WTC11 (cell line): Measurements from ENCODE around the gene LFNG. TPM values are rescaled to one million over a fixed set of nuclear protein-coding genes. Genes with fewer than 3 reads are reported as not detected.

Experiments
- ATAC-seq: fragments of 200-7000 bp; cut with Tn5 transposase; 2 replicates; pipeline ENCODE4 v1.10.0; 2021; ENCODE audit warnings: mild to moderate bottlenecking, moderate library complexity
- CTCF ChIA-PET: fragments of 300-600 bp; sonication (Branson Sonifier 250); formaldehyde crosslinking; loops from one replicate; lab custom pipeline; 2021; ENCODE audit warnings: antibody characterized with exemption; lab: Charles Lee
- POLR2A ChIA-PET: fragments of 350-600 bp; sonication (Branson Sonifier 250); formaldehyde crosslinking; loops from one replicate; lab custom pipeline; 2021; ENCODE audit warnings: antibody characterized with exemption; lab: Charles Lee
- DNase-seq: peaks from one replicate; pipeline ENCODE4 v3.0.0; 2021; ENCODE audit warnings: low spot score
- H3K27ac Mint-ChIP-seq: 2 replicates; pipeline ENCODE4 v1.8.0; 2021; ENCODE audit warnings: mixed read lengths
- H3K27me3 Mint-ChIP-seq: 2 replicates; pipeline ENCODE4 v1.8.0; 2021; ENCODE audit warnings: low read depth, mild to moderate bottlenecking, moderate library complexity, mixed read lengths
- H3K36me3 Mint-ChIP-seq: 2 replicates; pipeline ENCODE4 v1.8.0; 2021; ENCODE audit warnings: mixed read lengths
- H3K4me1 Mint-ChIP-seq: 2 replicates; pipeline ENCODE4 v1.8.0; 2022; ENCODE audit warnings: mixed read lengths
- H3K4me3 Mint-ChIP-seq: 2 replicates; pipeline ENCODE4 v1.8.0; 2021; ENCODE audit warnings: mild to moderate bottlenecking, moderate library complexity, mixed read lengths
- H3K9me3 Mint-ChIP-seq: 2 replicates; pipeline ENCODE4 v1.8.0; 2021; ENCODE audit warnings: mixed read lengths
- CDX4 ChIP-seq: fragments of 250-450 bp; sonication (Bioruptor Pico); IDR thresholded peaks from 2 replicates; pipeline ENCODE4 v1.9.0; 2021; ENCODE audit warnings: moderate library complexity, mild to moderate bottlenecking, inconsistent platforms, borderline replicate concordance
- E2F4 ChIP-seq: sonication (generic); formaldehyde crosslinking; IDR thresholded peaks from 2 replicates; pipeline ENCODE4 v1.8.1; 2022; ENCODE audit warnings: low read depth, mild to moderate bottlenecking, moderate library complexity, missing genetic modification reagents, borderline replicate concordance
- FOXJ3 ChIP-seq: sonication (generic); formaldehyde crosslinking; IDR thresholded peaks from 2 replicates; pipeline ENCODE4 v1.9.0; 2021; ENCODE audit warnings: missing genetic modification reagents, mild to moderate bottlenecking, borderline replicate concordance
- FOXK1 ChIP-seq: sonication (generic); formaldehyde crosslinking; IDR thresholded peaks from 2 replicates; pipeline ENCODE4 v1.8.0; 2022; ENCODE audit warnings: mild to moderate bottlenecking, moderate library complexity, missing genetic modification reagents
- GABPB1 ChIP-seq: sonication (generic); formaldehyde crosslinking; IDR thresholded peaks from 2 replicates; pipeline ENCODE4 v1.8.1; 2023; ENCODE audit warnings: mild to moderate bottlenecking, missing genetic modification reagents
- GRHL2 ChIP-seq: fragments of 250-450 bp; sonication (Bioruptor Pico); IDR thresholded peaks from 2 replicates; pipeline ENCODE4 v1.8.0; 2022; ENCODE audit warnings: mild to moderate bottlenecking, moderate library complexity; ENCODE audit not compliant: insufficient replicate concordance, severe bottlenecking
- GTF2I ChIP-seq: fragments of 250-450 bp; sonication (Bioruptor Pico); conservative IDR thresholded peaks from 2 replicates; pipeline ENCODE4 v1.4.0; 2021; ENCODE audit warnings: mild to moderate bottlenecking
- IRF2 ChIP-seq: sonication (generic); formaldehyde crosslinking; IDR thresholded peaks from 2 replicates; pipeline ENCODE4 v1.8.0; 2022; ENCODE audit warnings: low read depth, missing genetic modification reagents, borderline replicate concordance
- OVOL2 ChIP-seq: fragments of 250-450 bp; sonication (Bioruptor Pico); IDR thresholded peaks from 2 replicates; pipeline ENCODE4 v1.9.0; 2021; ENCODE audit warnings: mild to moderate bottlenecking, borderline replicate concordance
- PRRX2 ChIP-seq: fragments of 250-450 bp; sonication (Bioruptor Pico); IDR thresholded peaks from 2 replicates; pipeline ENCODE4 v1.8.0; 2021; ENCODE audit warnings: mild to moderate bottlenecking
- SMAD3 ChIP-seq: sonication (generic); formaldehyde crosslinking; IDR thresholded peaks from 2 replicates; pipeline ENCODE4 v1.8.0; 2022; ENCODE audit warnings: missing genetic modification reagents, mild to moderate bottlenecking, borderline replicate concordance
- STAT6 ChIP-seq: sonication (generic); formaldehyde crosslinking; conservative IDR thresholded peaks from 2 replicates; pipeline ENCODE4 v1.8.1; 2023; ENCODE audit warnings: mild to moderate bottlenecking, low read depth, missing genetic modification reagents, moderate library complexity
- TEAD4 ChIP-seq: sonication (generic); formaldehyde crosslinking; IDR thresholded peaks from 2 replicates; pipeline ENCODE4 v1.8.0; 2022; ENCODE audit warnings: mild to moderate bottlenecking, missing genetic modification reagents
- ZNF219 ChIP-seq: sonication (generic); formaldehyde crosslinking; IDR thresholded peaks from 2 replicates; pipeline ENCODE4 v1.8.0; 2023; ENCODE audit warnings: missing genetic modification reagents, mild to moderate bottlenecking, borderline replicate concordance
- ZNF232 ChIP-seq: sonication (generic); formaldehyde crosslinking; IDR thresholded peaks from 2 replicates; pipeline ENCODE4 v1.8.0; 2022; ENCODE audit warnings: mild to moderate bottlenecking, missing genetic modification reagents
- ZNF263 ChIP-seq: sonication (generic); formaldehyde crosslinking; IDR thresholded peaks from 2 replicates; pipeline ENCODE4 v1.8.1; 2022; ENCODE audit warnings: low read depth, mild to moderate bottlenecking, moderate library complexity, missing genetic modification reagents
- total RNA-seq: library from RNA; stranded (reverse); gene quantifications from 3 replicates; pipeline ENCODE4 v1.2.3, GENCODE V29; 2021
- TF ChIP-seq, protein P1 (sequence below): sonication (generic); formaldehyde crosslinking; IDR thresholded peaks from 2 replicates; pipeline ENCODE4 v1.8.0; 2022; ENCODE audit warnings: mild to moderate bottlenecking, missing genetic modification reagents
- TF ChIP-seq, protein P2 (sequence below): sonication (generic); formaldehyde crosslinking; IDR thresholded peaks from 2 replicates; pipeline ENCODE4 v1.8.1; 2023; ENCODE audit warnings: mild to moderate bottlenecking, missing genetic modification reagents, moderate library complexity
- TF ChIP-seq, protein P3 (sequence below): fragments of 250-450 bp; sonication (Bioruptor Pico); IDR thresholded peaks from 2 replicates; pipeline ENCODE4 v1.9.0; 2021; ENCODE audit warnings: mild to moderate bottlenecking, borderline replicate concordance
- TF ChIP-seq, protein P4 (sequence below): sonication (generic); formaldehyde crosslinking; IDR thresholded peaks from 2 replicates; pipeline ENCODE4 v1.8.1; 2023; ENCODE audit warnings: mild to moderate bottlenecking, missing genetic modification reagents, moderate library complexity
- TF ChIP-seq, protein P5 (sequence below): sonication (generic); formaldehyde crosslinking; IDR thresholded peaks from 2 replicates; pipeline ENCODE4 v1.8.0; 2023; ENCODE audit warnings: missing genetic modification reagents

Gene LFNG
- total RNA-seq, 1 experiment from 2014 or later: 29.4 TPM

DNA sequence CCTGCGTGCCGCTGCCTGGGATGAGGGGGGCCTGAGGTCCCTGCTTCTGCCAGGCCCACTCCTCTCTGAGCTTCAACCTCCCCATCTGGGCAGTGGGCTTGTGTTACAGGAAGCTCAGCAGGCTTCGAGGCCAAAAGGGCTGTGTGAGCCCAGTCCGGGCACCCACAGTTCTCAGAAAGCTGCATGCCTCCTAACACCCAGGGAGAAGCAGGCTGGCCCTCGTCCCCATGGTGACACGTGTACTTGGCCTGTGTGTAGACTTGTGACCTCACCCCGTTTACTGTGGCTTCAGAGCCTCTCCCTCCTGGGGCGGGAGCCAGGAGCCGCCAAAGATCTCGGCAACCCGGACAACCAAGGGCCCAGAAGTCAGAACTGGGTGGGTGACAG, 41.2 kb upstream of the LFNG start (continued):
- TF ChIP-seq, protein P1, sequence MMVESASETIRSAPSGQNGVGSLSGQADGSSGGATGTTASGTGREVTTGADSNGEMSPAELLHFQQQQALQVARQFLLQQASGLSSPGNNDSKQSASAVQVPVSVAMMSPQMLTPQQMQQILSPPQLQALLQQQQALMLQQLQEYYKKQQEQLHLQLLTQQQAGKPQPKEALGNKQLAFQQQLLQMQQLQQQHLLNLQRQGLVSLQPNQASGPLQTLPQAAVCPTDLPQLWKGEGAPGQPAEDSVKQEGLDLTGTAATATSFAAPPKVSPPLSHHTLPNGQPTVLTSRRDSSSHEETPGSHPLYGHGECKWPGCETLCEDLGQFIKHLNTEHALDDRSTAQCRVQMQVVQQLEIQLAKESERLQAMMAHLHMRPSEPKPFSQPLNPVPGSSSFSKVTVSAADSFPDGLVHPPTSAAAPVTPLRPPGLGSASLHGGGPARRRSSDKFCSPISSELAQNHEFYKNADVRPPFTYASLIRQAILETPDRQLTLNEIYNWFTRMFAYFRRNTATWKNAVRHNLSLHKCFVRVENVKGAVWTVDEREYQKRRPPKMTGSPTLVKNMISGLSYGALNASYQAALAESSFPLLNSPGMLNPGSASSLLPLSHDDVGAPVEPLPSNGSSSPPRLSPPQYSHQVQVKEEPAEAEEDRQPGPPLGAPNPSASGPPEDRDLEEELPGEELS: no peak
- TF ChIP-seq TEAD4 (CRISPR knock-in tag) (no peak), GTF2I (CRISPR knock-in tag) (no peak), ZNF232 (CRISPR knock-in tag) (no peak)

GRCh38 chr7:2478800-2479199, 40.8 kb upstream of the LFNG start:
- DNase-seq: no peak
- H3K4me1 Mint-ChIP-seq: peaks cover 11% of the 10 kb centered on the region
- H3K27me3 Mint-ChIP-seq: no peaks in the 10 kb centered on the region
- no peak overlapping the region for H3K4me3 Mint-ChIP-seq
- no peak for ATAC-seq
- no peak overlapping the region; the same call in 1 of the 2 replicates for H3K27ac Mint-ChIP-seq
- POLR2A ChIA-PET: no interaction called here
- TF ChIP-seq, protein P2, sequence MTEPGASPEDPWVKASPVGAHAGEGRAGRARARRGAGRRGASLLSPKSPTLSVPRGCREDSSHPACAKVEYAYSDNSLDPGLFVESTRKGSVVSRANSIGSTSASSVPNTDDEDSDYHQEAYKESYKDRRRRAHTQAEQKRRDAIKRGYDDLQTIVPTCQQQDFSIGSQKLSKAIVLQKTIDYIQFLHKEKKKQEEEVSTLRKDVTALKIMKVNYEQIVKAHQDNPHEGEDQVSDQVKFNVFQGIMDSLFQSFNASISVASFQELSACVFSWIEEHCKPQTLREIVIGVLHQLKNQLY (CRISPR knock-in tag): no peak
- TF ChIP-seq CDX4 (CRISPR knock-in tag) (no peak), GABPB1 (no peak), IRF2 (CRISPR knock-in tag) (no peak), GTF2I (CRISPR knock-in tag) (no peak), STAT6 (CRISPR knock-in tag) (no peak), TEAD4 (CRISPR knock-in tag) (no peak), PRRX2 (no peak), OVOL2 (CRISPR knock-in tag) (no peak), GRHL2 (no peak), FOXK1 (CRISPR knock-in tag) (no peak), ZNF263 (CRISPR knock-in tag) (no peak), FOXJ3 (CRISPR knock-in tag) (no peak), ZNF219 (CRISPR knock-in tag) (no peak), E2F4 (no peak), SMAD3 (CRISPR knock-in tag) (no peak)
- TF ChIP-seq, protein P3, sequence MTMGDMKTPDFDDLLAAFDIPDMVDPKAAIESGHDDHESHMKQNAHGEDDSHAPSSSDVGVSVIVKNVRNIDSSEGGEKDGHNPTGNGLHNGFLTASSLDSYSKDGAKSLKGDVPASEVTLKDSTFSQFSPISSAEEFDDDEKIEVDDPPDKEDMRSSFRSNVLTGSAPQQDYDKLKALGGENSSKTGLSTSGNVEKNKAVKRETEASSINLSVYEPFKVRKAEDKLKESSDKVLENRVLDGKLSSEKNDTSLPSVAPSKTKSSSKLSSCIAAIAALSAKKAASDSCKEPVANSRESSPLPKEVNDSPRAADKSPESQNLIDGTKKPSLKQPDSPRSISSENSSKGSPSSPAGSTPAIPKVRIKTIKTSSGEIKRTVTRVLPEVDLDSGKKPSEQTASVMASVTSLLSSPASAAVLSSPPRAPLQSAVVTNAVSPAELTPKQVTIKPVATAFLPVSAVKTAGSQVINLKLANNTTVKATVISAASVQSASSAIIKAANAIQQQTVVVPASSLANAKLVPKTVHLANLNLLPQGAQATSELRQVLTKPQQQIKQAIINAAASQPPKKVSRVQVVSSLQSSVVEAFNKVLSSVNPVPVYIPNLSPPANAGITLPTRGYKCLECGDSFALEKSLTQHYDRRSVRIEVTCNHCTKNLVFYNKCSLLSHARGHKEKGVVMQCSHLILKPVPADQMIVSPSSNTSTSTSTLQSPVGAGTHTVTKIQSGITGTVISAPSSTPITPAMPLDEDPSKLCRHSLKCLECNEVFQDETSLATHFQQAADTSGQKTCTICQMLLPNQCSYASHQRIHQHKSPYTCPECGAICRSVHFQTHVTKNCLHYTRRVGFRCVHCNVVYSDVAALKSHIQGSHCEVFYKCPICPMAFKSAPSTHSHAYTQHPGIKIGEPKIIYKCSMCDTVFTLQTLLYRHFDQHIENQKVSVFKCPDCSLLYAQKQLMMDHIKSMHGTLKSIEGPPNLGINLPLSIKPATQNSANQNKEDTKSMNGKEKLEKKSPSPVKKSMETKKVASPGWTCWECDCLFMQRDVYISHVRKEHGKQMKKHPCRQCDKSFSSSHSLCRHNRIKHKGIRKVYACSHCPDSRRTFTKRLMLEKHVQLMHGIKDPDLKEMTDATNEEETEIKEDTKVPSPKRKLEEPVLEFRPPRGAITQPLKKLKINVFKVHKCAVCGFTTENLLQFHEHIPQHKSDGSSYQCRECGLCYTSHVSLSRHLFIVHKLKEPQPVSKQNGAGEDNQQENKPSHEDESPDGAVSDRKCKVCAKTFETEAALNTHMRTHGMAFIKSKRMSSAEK (CRISPR knock-in tag): no peak
- TF ChIP-seq, protein P4, sequence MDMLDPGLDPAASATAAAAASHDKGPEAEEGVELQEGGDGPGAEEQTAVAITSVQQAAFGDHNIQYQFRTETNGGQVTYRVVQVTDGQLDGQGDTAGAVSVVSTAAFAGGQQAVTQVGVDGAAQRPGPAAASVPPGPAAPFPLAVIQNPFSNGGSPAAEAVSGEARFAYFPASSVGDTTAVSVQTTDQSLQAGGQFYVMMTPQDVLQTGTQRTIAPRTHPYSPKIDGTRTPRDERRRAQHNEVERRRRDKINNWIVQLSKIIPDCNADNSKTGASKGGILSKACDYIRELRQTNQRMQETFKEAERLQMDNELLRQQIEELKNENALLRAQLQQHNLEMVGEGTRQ: no peak
- TF ChIP-seq, protein P5, sequence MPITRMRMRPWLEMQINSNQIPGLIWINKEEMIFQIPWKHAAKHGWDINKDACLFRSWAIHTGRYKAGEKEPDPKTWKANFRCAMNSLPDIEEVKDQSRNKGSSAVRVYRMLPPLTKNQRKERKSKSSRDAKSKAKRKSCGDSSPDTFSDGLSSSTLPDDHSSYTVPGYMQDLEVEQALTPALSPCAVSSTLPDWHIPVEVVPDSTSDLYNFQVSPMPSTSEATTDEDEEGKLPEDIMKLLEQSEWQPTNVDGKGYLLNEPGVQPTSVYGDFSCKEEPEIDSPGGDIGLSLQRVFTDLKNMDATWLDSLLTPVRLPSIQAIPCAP (CRISPR knock-in tag): no peak
- H3K9me3 Mint-ChIP-seq: peaks cover 7% of the 10 kb centered on the region; the same call in 1 of the 2 replicates
- CTCF ChIA-PET: interaction anchor here (0.5 to 5.0 kb wide), 12 partner anchors 9 to 231 kb away, joined by 3 to 34 read pairs (median 4); no protein-coding TSS in a partner anchor
- no peaks in the 10 kb centered on the region for H3K36me3 Mint-ChIP-seq
